Measurements from ENCODE around the gene DGKH.

Gene DGKH

DNA sequence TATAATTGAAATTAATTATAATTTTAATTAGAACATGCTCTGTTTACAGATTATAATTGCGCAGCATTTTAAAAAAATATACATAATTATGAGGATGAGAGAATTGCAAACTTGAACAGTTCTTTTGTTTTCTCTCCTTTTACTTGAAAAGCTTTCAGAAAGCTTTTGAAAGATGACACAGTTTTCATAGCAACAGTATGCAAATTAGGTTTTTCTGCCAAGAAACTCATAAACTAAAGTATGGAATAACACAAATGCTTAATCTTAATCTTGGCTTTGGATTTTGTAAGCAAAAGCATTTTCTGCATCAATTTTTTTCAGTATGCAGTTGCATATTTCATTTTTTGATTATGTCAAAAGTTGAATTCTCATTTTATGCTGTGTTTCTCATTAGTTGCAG, 190.7 kb downstream of the DGKH start:
- DNase-seq, result no peak

DNA sequence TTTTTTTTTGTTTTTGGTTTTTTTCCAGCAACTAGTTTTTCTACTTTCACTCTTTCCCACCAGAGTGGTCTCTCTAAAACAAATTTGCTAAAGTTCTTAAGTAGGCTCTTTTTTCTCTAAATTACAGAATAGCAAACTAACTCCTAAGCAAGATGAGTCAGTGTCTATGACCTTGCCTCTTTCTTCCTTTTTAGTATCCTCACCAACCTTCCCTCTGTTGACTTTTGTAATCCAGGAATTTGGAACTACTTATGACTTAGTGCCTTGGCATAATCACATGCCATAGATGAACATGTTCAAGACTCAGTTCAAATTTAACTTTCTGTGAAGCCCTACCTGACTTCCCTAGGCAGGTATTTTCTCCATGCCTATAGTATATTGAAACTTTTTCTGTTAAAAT, 191.2 kb downstream of the DGKH start:
- no peak for DNase-seq

DNA sequence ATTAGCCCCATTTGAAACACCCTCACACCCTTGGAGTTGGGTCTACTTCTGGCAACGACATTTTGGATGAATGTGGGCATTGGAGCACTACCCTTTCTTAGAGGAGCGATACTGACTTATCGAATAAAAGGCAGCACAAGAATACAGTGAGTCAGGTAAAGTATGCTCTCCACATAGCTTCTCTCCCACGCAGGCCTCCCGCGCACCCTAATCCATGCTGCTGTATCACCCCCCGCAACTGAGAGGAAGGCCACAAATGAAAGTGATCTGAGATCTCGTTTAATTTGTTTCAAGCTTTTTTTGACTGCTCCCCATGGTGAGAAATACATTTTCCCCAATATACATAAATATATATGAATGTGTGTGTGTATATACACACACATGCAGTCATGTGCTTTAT, 198.1 kb downstream of the DGKH start:
- DNase-seq, result no peak

- DNase-seq, result no peak
These were observed 199.4 kb downstream of the DGKH start for GRCh38 chr13:42247883-42248282.

- DNase-seq, result no peak
These were observed 207.4 kb downstream of the DGKH start for GRCh38 chr13:42255886-42256285.

DNA sequence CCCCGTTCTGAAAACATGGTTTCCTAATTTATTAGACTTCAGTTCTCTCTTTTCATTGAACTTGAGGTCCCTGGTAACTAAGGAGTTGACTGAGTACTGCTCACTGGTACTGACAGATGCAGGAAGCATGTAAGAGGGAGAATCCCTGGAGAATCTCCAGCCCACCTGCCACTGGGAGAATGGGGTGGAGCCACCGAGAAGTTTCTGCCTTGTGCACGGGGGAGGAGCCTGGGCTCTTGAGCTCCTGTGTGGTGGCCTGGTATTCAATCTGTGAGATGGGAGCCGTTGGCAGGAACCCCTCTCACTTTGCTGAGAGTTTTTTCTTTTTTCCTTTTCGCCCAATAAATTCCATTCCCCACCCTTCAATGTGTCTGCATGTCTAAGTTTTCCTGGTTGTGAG, 210.3 kb downstream of the DGKH start:
- peak; percentile 52 for DNase-seq

DNA sequence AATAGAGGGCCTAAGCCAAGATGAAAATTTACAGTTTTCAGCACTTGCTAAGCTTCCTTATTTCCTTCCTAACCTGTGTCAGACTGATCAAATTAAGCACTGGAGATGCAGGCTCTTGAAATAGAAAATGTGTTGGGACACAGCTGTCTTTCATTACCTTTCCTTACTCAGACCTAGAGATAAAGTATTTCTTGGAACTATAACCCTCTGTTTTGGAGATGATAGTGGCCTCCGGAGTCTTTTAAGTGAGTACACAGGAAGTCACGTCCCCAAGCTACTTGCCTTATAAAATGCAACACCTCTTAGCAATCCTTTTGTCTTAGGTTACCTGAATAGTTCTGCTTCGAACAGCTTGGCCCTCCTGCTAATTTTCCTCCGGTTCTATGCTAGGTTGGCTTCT, 211.1 kb downstream of the DGKH start:
- no peak for DNase-seq

DNA sequence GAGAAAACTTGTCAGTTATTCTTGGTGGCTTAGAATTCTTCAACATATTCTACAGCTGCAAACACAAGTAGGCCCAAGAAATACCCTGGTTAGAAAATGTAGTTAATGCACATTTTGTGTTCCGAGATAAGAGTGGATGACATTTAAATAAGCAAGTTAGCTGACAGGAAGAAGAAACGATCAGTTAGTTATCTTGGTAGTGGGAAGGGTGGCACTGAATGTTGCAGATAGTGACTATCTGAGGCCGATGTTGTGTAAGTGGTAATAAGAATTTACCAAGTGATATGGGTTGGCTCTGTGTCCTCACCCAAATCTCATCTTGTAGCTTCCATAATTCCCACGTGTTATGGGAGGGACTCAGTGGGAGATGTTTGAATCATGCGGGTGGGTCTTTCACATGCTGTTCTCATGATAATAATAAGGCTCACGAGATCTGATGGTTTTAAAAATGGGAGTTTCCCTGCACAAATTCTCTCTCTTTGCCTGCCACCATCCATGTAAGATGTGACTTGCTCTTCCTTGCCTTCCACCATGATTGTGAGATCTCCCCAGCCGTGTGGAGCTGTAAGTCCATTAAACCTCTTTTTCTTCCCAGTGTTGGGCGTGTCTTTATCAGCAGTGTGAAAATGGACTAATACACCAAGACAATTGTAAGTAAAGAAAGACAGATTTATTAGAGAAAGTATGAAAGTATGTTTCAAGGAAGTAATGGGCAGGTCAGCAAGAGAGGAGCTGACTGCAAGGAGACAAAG, 212.6 kb downstream of the DGKH start:
- DNase-seq, result no peak

GRCh38 chr13:42266473-42266872, 218.0 kb downstream of the DGKH start:
- DNase-seq, result no peak

GRCh38 chr13:42270160-42270856, 221.9 kb downstream of the DGKH start:
- no peak for DNase-seq

DNA sequence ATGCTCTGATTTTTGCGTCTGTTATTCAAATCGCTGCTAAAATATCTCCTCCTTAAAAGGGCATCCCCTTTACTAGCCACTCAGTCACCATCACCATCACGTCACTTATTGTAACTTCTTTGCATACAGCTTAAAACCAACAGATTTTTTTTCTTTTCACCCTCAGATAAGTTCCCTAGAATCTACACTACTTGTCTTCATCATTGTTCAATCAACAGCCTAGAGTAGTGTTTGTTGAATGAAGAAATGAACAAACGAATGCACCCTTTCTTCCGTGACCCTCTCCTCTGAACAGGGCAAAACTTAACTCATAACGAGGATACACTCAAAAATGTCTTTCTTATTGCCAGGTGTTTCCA, 222.4 kb downstream of the DGKH start:
- DNase-seq, result no peak

- DNase-seq, result peak; percentile 89
These were observed 223.1 kb downstream of the DGKH start for GRCh38 chr13:42271337-42272114.

DNA sequence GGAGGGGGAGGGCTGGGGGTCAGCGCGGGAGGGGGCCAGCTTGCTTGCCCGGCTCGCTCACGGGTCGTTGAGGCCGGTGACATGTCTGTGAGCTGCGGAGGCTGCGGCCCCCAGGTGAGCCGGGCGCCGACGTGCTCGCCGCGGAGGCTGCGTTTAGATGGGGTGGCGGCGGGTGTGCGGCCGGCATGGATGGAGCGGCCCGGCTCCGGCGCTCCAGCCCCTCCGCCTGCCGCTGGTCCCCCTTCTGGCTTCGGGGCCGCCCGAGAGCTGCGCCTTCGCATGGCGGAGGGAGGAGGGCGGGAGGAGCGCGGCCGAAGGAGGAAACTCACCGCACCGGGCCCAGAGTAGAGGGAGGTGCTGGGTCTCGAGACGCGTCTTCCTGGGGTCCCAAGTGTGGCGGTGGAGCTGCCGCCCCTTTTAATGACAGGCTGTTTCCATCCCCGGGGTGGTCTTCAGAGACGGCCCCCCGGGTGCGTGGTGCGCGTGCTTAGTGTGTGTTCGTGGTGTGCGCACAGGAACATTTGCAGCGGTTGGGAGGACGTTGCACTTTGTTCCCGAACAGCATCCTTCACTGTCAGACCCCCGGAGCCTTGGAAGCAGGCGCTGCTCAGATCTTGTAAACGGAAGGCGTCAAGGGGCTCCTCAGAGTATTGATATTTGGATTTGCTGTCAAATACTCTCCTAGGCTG, 223.8 kb downstream of the DGKH start, which contains the start of gene AKAP11:
Gene AKAP11, plus strand, starts transcription at position 38 of the 689 bp plus-strand sequence. CDS start 14,197 bp downstream, outside the sequence.
- no peak for DNase-seq

DNA sequence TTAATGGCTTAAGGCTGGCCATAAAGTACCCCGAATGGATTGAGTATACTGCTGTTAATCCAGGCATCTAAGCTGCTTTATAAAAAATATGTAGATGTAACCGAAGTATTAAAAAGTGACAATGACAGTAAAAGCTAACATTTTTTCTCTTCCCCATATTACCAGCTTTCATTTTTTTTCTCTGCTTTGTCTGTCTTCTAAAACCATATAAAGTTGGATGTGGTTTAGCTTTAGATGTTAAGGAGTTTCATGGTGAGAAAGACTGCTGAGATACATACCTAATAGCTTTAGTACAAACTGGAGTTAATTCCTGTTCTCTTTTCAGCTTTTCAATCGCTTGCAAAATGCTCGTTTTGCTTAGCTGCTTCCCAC, 224.3 kb downstream of the DGKH start:
- no peak for DNase-seq

- DNase-seq, result no peak
These were observed 226.1 kb downstream of the DGKH start for GRCh38 chr13:42274386-42275097.

DNA sequence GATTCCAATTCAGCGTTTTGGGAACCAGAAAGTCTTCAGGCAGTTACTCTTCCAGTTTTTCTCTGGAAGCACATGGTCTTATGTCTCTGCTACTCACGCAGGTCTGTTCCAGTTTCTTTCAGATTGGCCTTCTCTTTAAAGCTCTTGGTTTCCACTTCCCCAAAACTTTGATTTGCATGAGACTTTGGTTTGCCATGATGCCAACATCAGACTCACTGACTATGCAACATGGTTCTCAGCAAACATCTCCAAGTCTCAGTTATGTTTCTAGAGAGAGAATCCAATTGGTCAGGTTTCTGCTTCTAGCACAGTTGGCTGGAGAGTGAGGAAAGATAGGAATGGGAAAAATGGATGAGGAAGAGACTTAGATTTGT, 226.6 kb downstream of the DGKH start:
- DNase-seq, result no peak

DNA sequence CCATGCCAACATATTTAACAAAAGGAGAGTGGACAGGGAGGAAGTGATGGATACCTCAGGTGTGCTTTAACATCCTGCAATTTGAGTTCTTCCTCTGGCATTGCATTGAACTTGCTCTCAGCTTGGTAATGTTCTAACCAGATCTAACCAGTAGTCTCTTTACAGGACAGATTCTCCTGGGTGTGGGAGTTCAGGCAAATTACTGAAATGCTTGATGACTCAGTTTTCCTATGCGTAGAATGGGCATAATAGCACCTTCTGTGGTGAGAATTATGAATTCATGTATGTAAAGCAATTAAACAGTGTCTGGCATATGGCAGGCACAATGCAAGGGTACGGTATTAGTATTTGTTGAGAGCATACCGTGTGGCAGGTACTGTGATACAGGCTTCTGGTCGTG, 227.1 kb downstream of the DGKH start:
- DNase-seq, result no peak

DNA sequence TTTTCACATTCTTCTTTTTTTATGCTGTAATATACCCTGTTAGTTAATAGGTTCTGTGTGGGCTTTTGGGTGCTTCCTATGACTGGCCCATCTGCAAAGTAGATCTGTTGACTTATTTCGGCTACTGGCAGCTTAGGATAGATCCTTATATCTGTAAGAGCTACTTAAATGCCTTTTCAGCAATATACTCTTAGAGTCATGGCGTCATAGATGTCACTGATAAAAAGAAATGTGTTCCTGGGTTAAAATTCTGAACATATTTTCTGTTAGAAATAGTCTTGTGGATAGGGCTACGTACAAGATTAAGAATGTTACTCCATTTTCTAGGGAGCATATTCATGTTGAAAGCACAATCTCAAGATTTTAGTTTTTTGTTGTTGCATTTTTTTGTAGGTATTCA, 228.2 kb downstream of the DGKH start:
- no peak for DNase-seq

- no peak for DNase-seq
These were observed 229.3 kb downstream of the DGKH start for GRCh38 chr13:42277618-42278276.

DNA sequence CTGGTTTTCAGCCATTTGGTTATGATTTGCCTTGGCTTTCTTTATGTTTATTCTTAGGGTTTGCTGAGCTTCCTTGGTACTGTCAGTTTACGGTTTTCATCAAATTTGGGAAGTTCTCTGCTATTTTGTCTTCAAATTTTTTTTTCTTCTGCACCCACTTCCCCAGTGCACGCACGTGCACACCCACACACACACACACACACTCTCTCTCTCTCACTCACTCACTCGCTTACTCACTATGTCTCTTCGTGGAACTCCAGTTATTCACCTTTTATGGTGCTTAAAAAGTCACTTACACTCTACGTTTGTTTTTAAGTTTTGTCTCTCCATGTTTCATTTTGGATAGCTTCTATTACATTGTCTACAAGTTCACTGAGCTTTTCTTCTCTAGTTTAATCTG, 230.6 kb downstream of the DGKH start:
- no peak for DNase-seq

DNA sequence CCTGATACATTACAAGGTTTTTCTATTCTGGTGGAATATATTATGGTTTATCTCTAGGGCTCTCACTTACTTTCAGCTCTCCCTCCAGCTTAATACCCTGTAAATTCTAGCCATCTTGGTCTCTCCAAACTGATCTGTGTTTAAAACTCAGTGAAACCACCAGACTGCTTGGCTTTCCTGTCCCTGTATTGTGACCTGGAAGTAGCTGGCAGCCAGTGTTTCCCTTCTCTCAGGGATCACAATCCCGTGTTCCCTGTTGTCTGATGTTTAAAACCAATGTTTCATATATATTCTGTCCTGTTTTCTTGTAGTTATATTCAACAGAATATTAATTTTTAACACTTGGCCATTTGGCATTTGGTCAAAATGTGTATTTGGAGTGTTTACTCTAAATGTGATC, 231.5 kb downstream of the DGKH start:
- DNase-seq, result no peak

DNA sequence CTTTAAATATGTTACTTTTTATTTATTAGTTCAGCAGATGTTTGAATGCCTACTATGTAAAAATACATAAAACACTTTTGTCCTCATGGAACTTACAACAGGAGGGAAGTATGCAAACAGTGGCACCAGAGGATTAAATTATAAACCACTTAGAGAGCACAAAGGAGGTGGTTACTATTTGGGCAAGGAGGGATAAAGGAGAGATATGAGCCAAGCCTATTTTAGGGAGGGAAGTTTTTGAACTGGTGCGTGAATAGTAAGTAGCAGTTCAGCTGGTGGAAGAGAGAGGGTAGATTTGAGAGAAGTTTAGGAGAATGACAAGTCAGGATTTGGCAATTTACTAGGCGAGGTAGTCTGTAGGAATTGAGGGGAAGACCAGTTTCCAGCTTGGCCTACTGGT, 232.1 kb downstream of the DGKH start:
- DNase-seq, result no peak

All from NCI-H524 treated with DMSO at 0.1 percent for 48 hours (cell line).